ENCODE measurements around the gene TMEM269.

DNA sequence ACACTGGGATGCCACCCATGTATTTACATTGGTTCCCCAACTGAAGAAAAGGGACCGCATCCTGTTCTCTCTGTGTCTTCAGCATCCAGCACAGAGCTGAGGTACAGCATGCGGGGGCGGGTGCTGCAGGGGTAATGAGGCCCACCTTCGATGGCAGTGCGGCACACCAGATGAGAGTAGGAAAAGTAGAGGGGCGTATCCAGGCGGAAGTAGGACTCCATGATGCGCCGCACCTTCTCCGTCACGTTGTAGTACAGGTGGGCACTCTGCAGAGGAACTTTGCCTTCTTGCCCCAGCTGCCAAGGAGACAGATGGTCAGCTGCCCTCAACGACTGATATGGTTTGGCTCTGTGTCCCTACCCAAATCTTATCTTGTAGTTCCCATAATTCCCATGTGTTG lies 34.8 kb upstream of the TMEM269 start:
- TF ChIP-seq, protein P1, sequence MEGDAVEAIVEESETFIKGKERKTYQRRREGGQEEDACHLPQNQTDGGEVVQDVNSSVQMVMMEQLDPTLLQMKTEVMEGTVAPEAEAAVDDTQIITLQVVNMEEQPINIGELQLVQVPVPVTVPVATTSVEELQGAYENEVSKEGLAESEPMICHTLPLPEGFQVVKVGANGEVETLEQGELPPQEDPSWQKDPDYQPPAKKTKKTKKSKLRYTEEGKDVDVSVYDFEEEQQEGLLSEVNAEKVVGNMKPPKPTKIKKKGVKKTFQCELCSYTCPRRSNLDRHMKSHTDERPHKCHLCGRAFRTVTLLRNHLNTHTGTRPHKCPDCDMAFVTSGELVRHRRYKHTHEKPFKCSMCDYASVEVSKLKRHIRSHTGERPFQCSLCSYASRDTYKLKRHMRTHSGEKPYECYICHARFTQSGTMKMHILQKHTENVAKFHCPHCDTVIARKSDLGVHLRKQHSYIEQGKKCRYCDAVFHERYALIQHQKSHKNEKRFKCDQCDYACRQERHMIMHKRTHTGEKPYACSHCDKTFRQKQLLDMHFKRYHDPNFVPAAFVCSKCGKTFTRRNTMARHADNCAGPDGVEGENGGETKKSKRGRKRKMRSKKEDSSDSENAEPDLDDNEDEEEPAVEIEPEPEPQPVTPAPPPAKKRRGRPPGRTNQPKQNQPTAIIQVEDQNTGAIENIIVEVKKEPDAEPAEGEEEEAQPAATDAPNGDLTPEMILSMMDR (IDR thresholded peaks at IDR 0.05), result no peak
- TF ChIP-seq POLR2AphosphoS5 (IDR thresholded peaks at IDR 0.05), result no peak
- no peak for TF ChIP-seq POLR2A (IDR thresholded peaks at IDR 0.05)
- no peak for TF ChIP-seq EP300 (IDR thresholded peaks at IDR 0.05)

Data from stomach (tissue), 4 donors.